GM12873 (cell line): ENCODE measurements around the gene RTKN2.

ENCODE experiments used
- CTCF ChIP-seq: IDR thresholded peaks from 2 replicates; pipeline ENCODE4 v1.5.1; 2012; ENCODE audit warnings: low read depth, mild to moderate bottlenecking, moderate library complexity, low read length, control low read depth; ENCODE audit not compliant: insufficient read depth; ENCODE audit errors: missing control alignments

RTKN2 gene

GRCh38 chr10:62243647-62243997 lies 25.0 kb downstream of the RTKN2 start:
- no peak for TF ChIP-seq CTCF

- no peak for TF ChIP-seq CTCF
Observed at GRCh38 chr10:62239994-62240393, 28.6 kb downstream of the RTKN2 start.

GRCh38 chr10:62238880-62239279 lies 29.8 kb downstream of the RTKN2 start:
- no peak for TF ChIP-seq CTCF

- no peak for TF ChIP-seq CTCF
Observed at GRCh38 chr10:62237966-62238365, 30.7 kb downstream of the RTKN2 start.

GRCh38 chr10:62237506-62237905 lies 31.1 kb downstream of the RTKN2 start:
- no peak for TF ChIP-seq CTCF

GRCh38 chr10:62234077-62234605 lies 34.5 kb downstream of the RTKN2 start:
- TF ChIP-seq CTCF: no peak

GRCh38 chr10:62233356-62234076 lies 35.1 kb downstream of the RTKN2 start:
- TF ChIP-seq CTCF: no peak
